ENCODE measurements around the gene APOL1.

- TF ChIP-seq CTCF (IDR thresholded peaks at IDR 0.05) (no peak), POLR2A (IDR thresholded peaks at IDR 0.05) (no peak)
Observed at GRCh38 chr22:36232715-36233401, 20.1 kb upstream of the APOL1 start.

Measured in right lobe of liver (tissue), 4 donors.